Natural killer cell (primary cell): ENCODE measurements around the gene OPA1. TPM values are rescaled to one million over a fixed set of nuclear protein-coding genes. Genes with fewer than 3 reads are reported as not detected.

Experiments
- ATAC-seq, 3 donors: fragments of 150-1000 bp in 2 of 3; fragments of 200-7000 bp in 1 of 3; cut with Tn5 transposase; 1 replicate in 1 of 3; 2 replicates in 2 of 3; pipeline ENCODE4 v1.10.0; 2021; ENCODE audit warnings: mild to moderate bottlenecking in 2 of 3, moderate library complexity in 2 of 3
- DNase-seq, 2 donors: peaks; one replicate each; pipeline versions ENCODE4 v3.0.0 to v3.0.0-alpha.2; 2013 to 2021; ENCODE audit warnings: mixed read lengths in 1 of 2
- H3K27ac ChIP-seq: one replicate; pipeline ENCODE4 v1.5.1; 2013; ENCODE audit warnings: mild to moderate bottlenecking, low read length
- H3K27me3 ChIP-seq: one replicate; pipeline ENCODE4 v1.6.1; 2013; ENCODE audit warnings: low read length; ENCODE audit not compliant: control insufficient read depth, insufficient read depth
- H3K36me3 ChIP-seq: one replicate; pipeline ENCODE4 v1.6.1; 2013; ENCODE audit warnings: low read length; ENCODE audit not compliant: control insufficient read depth, insufficient read depth
- H3K4me1 ChIP-seq: one replicate; pipeline ENCODE4 v1.6.1; 2013; ENCODE audit warnings: low read length; ENCODE audit not compliant: control insufficient read depth, insufficient read depth
- H3K4me3 ChIP-seq: one replicate; pipeline ENCODE4 v1.5.1; 2013; ENCODE audit warnings: low read length
- H3K9me3 ChIP-seq: one replicate; pipeline ENCODE4 v1.6.1; 2013; ENCODE audit warnings: low read length; ENCODE audit not compliant: control insufficient read depth, insufficient read depth
- H3K27ac Mint-ChIP-seq, 2 donors: one replicate each; pipeline ENCODE4 v1.8.0; 2022; ENCODE audit warnings: mild to moderate bottlenecking in 2 of 2, mixed read lengths in 2 of 2, moderate library complexity in 1 of 2
- H3K27me3 Mint-ChIP-seq, 2 donors: one replicate each; pipeline ENCODE4 v1.8.0; 2022; ENCODE audit warnings: low read depth in 2 of 2, mixed read lengths in 2 of 2
- H3K36me3 Mint-ChIP-seq: one replicate; pipeline ENCODE4 v1.8.0; 2022; ENCODE audit warnings: mixed read lengths
- H3K4me1 Mint-ChIP-seq, 2 donors: one replicate each; pipeline ENCODE4 v1.8.0; 2022; ENCODE audit warnings: mixed read lengths in 2 of 2
- H3K4me3 Mint-ChIP-seq: one replicate; pipeline ENCODE4 v1.8.0; 2022; ENCODE audit warnings: mild to moderate bottlenecking, moderate library complexity, mixed read lengths
- H3K9me3 Mint-ChIP-seq, 2 donors: one replicate each; pipeline ENCODE4 v1.8.0; 2022; ENCODE audit warnings: mixed read lengths in 2 of 2
- WGBS: methylation state at CpG from one replicate; pipeline ENCODE4 v1.1.7; 2013; ENCODE audit warnings: missing lambda C conversion rate; ENCODE audit not compliant: insufficient coverage; 5-methylcytosine and 5-hydroxymethylcytosine counted together
- intact Hi-C: fragments of 100-400 bp; cut with micrococcal nuclease; formaldehyde crosslinking; loops from one replicate; pipeline ENCODE4 v1.14.2; 2022
- total RNA-seq, 4 donors: library from RNA; stranded (reverse); fragments of 120-200 nt in 1 of 4; gene quantifications; one replicate each; pipeline versions ENCODE4 v1.2.3 to v1.2.4, GENCODE V29; 2013 to 2022
- TF ChIP-seq, protein P1 (sequence below): fragments of 200-600 bp; IDR thresholded peaks from one replicate; pipeline ENCODE4 v1.8.0; 2022; ENCODE audit warnings: antibody characterized with exemption

OPA1 gene
- total RNA-seq, 3 donors from 2014 or later (not counting 1 experiment from before 2014, with no cell fraction given), result 52.6 to 72.0 (median 57.5) TPM

- Mint-ChIP-seq H3K27ac (no peak overlapping the region), H3K4me1 (no peaks in the 10 kb centered on the region), H3K4me3 (no peak overlapping the region), H3K36me3 (peaks cover 46% of the 10 kb centered on the region), H3K9me3 (no peaks in the 10 kb centered on the region), H3K27me3 (no peaks in the 10 kb centered on the region)
- no peaks in the 10 kb centered on the region for H3K27me3 ChIP-seq
- H3K9me3 ChIP-seq, result no peaks in the 10 kb centered on the region
- H3K4me1 ChIP-seq, result no peaks in the 10 kb centered on the region
- H3K4me3 ChIP-seq, result no peak overlapping the region
- ATAC-seq, result no peak
- peaks cover 70% of the 10 kb centered on the region for H3K36me3 ChIP-seq
- intact Hi-C loops, result loop anchor here (1.0 kb wide), 1 partner anchor 650 kb away; no protein-coding TSS in a partner anchor
- no peak overlapping the region for H3K27ac ChIP-seq
- no CpG with 5 or more reads among the region's 1 CpG for WGBS
- TF ChIP-seq, protein P1, sequence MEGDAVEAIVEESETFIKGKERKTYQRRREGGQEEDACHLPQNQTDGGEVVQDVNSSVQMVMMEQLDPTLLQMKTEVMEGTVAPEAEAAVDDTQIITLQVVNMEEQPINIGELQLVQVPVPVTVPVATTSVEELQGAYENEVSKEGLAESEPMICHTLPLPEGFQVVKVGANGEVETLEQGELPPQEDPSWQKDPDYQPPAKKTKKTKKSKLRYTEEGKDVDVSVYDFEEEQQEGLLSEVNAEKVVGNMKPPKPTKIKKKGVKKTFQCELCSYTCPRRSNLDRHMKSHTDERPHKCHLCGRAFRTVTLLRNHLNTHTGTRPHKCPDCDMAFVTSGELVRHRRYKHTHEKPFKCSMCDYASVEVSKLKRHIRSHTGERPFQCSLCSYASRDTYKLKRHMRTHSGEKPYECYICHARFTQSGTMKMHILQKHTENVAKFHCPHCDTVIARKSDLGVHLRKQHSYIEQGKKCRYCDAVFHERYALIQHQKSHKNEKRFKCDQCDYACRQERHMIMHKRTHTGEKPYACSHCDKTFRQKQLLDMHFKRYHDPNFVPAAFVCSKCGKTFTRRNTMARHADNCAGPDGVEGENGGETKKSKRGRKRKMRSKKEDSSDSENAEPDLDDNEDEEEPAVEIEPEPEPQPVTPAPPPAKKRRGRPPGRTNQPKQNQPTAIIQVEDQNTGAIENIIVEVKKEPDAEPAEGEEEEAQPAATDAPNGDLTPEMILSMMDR, result peak; percentile 72
- DNase-seq, result peak in 1 of 2 donors; percentile 55
These were observed 72.5 kb downstream of the OPA1 start for GRCh38 chr3:193665370-193665989.

GRCh38 chr3:193673845-193674244 is 80.8 kb downstream of the OPA1 start:
- Histone ChIP-seq H3K36me3 (peaks cover 32% of the 10 kb centered on the region), H3K4me3 (no peak overlapping the region), H3K27ac (no peak overlapping the region), H3K9me3 (no peaks in the 10 kb centered on the region), H3K4me1 (no peaks in the 10 kb centered on the region), H3K27me3 (no peaks in the 10 kb centered on the region)
- Mint-ChIP-seq H3K27ac (no peak overlapping the region), H3K4me3 (no peak overlapping the region), H3K4me1 (no peaks in the 10 kb centered on the region), H3K36me3 (peaks cover 7% of the 10 kb centered on the region), H3K9me3 (no peaks in the 10 kb centered on the region), H3K27me3 (no peaks in the 10 kb centered on the region)
- intact Hi-C loops, result no loop called here
- no peak for DNase-seq
- 94% methylated on average over 7 of the region's 7 CpGs for WGBS
- ATAC-seq, result no peak
- TF ChIP-seq, protein P1, result no peak

DNA sequence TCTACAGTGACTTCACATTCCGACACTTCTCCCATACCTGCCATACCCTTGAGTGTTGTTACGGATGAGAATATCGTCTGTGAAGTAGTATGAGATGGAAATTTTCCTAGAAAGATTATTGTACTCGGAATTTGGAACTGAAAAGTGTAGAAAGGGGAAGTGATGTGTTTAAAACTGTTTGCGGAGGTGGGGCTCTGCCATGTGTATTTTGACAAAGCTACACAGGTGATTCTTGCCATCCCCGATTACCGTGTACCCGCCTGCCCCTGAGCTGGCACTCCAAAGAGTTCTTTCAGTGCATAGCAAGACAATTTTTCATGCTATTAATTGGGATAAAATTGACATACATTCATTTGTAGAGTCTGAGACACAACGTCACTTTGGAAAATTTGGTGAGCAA is 81.7 kb downstream of the OPA1 start:
- ATAC-seq, result no peak

More for the DNA sequence above, 81.7 kb downstream of the OPA1 start:
- no peaks in the 10 kb centered on the region for H3K36me3 Mint-ChIP-seq
- H3K9me3 ChIP-seq, result no peaks in the 10 kb centered on the region
- DNase-seq, result no peak
- no peaks in the 10 kb centered on the region for H3K4me1 Mint-ChIP-seq
- H3K27ac Mint-ChIP-seq, result no peak overlapping the region
- no peak overlapping the region for H3K27ac ChIP-seq
- 97% methylated on average over 8 of the region's 9 CpGs for WGBS
- H3K4me3 ChIP-seq, result no peak overlapping the region
- H3K36me3 ChIP-seq, result peaks cover 28% of the 10 kb centered on the region
- H3K27me3 Mint-ChIP-seq, result no peaks in the 10 kb centered on the region
- TF ChIP-seq, protein P1, result no peak
- no peaks in the 10 kb centered on the region for H3K27me3 ChIP-seq
- no peak overlapping the region for H3K4me3 Mint-ChIP-seq
- H3K9me3 Mint-ChIP-seq, result no peaks in the 10 kb centered on the region
- H3K4me1 ChIP-seq, result no peaks in the 10 kb centered on the region
- intact Hi-C loops, result no loop called here
